HG03196 (cell line): Measurements from ENCODE around the gene VAX1.
"Not testable (repeated sequence)": the region's sequence is repeated elsewhere in the genome, so short reads cannot be mapped to it uniquely, and the experiment has no call there.

Source experiments
- ATAC-seq: cut with Tn5 transposase; IDR thresholded peaks from one replicate; pipeline ENCODE4 v1.9.1; 2021; ENCODE audit not compliant: unreplicated experiment

The VAX1 gene

DNA sequence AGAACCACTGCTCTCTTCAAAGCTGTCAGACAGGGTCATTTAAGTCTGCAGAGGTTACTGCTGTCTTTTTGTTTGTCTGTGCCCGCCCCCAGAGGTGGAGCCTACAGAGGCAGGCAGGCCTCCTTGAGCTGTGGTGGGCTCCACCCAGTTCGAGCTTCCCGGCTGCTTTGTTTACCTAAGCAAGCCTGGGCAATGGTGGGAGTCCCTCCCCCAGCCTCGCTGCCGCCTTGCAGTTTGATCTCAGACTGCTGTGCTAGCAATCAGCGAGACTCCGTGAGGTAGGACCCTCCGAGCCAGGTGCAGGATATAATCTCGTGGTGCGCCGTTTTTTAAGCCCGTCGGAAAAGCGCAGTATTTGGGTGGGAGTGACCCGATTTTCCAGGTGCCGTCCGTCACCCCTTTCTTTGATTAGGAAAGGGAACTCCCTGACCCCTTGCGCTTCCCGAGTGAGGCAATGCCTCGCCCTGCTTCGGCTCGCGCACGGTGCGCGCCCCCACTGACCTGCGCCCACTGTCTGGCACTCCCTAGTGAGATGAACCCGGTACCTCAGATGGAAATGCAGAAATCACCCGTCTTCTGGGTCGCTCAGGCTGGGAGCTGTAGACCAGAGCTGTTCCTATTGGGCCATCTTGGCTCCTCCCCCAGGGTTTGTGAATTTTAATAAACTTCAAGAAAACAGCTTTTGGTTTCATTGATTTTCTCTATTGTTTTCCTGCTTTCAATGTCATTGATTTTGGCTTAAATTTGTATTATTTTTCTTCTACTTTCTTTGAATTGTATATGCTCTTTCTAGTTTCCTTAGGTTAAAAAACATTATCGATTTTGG lies 53.4 kb downstream of the VAX1 start:
- not testable (repeated sequence) for ATAC-seq
